NCI-H82 (cell line): ENCODE data around the gene PMPCA.

Experiments used
- DNase-seq: peaks from one replicate; lab custom pipeline; 2025; lab: John Stamatoyannopoulos, UW

Gene PMPCA

DNA sequence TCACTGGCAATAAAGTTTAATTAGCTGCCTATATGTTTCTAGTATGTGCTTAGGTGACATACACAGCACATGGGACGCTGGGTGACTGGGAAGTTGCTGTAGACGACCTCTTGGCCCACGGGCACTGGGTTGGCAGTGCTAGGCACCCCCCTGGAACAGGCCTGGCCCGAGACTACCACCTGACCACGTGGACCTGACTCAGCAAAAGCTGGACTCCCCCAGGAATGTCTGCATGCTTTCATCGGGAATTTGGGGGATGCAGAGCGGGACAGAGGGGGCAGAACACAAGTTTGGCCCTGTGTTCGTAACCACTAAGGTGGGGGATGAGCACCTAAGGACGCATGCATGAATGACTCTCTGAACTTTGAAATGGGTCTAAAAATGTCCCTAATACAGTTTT lies 45.8 kb downstream of the PMPCA start:
- no peak for DNase-seq

DNA sequence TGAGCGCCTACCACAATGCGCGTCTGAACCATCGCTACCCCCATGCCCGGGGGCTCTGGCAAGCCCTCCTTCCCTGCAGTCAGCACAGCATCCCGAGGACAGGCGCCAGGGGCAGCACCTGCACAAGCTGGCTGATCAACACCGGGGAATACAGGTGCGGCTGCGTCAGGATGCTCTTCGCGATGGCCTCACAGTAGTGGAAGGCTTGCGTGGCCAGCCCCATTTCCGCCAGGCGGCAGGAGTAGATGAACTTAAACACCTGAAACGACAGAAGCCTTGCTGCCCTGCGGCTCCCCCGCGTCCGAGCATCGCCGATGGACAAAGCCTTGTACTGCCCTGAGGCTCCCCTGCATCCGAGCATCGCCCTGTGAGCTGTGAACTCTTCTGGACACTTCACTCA lies 46.9 kb downstream of the PMPCA start:
- no peak for DNase-seq

DNA sequence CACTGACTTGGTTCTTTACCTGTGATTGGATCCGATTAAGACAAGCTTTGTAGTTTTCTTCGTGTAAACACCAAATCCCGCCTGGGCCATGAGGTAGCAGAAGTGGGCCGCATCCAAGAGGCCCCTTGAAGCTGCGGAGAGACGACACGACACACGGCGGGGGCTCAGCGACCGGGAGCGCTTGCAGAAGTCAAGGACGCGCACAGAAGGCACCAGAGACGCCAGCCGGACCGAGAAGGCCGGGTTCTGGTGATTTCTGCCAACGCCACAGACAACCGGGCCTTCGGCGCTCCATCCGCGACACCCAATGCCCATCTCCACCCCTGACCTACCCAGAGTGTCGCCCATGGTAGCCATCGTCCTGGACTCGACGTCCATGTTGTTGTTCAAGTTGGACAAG lies 49.0 kb downstream of the PMPCA start:
- no peak for DNase-seq

DNA sequence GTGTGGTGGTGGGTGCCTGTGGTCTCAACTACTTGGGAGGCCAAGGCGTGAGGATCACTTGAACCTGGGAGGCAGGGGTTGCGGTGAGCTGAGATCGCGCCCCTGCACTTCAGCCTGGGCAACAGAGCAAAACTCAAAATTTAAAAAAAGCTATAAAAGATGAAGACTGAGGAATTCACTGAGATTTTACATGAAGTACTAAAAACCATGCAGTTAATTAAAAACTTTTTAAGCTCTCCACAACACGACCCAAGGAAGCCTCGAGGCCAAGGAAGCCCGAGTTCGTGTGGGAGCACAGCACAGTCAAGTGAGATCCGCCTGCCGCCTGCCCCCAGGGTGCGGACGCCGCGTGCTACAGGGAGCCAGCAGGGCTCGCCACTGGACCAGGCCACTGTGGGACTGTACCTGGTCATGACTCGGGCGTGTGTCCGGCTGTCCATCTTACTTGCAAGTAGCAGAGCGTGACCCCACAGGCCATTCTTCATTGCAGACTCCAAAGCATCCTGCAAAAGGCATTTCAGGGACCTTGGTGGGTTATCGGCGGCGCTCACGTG lies 50.4 kb downstream of the PMPCA start:
- no peak for DNase-seq

DNA sequence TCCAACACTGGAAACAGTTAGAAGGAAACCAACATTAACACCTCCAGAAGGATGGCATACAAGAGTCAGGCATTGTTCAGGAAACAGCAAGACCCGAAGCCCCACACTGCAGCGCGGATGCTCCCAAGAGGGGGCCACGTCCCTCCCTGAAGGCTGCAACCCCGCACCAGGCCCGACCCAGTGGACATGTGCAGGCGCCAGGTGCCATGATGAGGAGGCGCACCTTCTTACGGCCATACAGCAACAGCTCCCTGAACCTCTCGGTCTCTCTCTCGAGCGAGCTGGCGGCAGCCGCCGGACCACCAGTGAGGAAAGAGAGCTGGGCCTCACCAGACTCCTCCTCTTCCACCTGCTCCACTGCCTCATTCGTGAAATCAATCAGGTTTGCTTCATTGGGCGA lies 52.2 kb downstream of the PMPCA start:
- no peak for DNase-seq

DNA sequence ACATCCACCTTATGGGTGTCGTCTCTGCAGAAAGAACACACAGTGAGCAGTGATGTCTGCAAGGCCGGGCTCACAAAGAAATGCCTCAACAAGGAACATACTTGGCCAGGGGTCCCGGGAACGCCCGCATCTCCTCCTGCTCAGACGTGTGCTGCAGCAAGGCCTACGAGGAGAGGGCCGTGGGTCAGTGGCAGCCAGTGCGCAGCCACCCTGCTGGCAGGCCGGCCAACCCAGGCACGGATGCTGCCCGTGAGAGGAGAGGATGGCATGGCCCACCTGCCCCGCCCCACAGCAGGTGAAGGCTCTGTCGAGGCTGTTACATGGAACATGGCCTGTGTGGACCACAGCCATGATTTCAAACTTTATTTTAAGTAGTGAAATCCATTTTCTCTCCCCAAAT lies 53.1 kb downstream of the PMPCA start:
- no peak for DNase-seq

DNA sequence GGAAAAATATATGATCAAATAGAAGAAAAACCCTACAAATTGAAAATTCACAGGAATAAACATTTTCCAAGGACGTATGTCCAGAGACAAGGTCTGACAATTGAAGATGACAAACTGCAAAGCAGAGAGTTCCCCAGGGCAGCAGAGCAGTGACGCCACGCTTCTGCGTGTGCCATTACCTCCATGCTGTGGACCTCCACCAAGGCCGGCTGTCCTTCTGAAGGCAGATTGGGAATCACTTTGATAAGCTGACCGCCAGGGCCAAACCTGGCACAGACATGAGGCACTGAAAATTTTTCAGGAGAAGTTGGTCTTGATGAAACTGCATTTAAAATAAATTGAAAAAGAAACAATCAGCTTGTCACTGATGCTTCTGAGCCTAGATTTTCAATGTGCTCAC lies 53.8 kb downstream of the PMPCA start:
- no peak for DNase-seq

DNA sequence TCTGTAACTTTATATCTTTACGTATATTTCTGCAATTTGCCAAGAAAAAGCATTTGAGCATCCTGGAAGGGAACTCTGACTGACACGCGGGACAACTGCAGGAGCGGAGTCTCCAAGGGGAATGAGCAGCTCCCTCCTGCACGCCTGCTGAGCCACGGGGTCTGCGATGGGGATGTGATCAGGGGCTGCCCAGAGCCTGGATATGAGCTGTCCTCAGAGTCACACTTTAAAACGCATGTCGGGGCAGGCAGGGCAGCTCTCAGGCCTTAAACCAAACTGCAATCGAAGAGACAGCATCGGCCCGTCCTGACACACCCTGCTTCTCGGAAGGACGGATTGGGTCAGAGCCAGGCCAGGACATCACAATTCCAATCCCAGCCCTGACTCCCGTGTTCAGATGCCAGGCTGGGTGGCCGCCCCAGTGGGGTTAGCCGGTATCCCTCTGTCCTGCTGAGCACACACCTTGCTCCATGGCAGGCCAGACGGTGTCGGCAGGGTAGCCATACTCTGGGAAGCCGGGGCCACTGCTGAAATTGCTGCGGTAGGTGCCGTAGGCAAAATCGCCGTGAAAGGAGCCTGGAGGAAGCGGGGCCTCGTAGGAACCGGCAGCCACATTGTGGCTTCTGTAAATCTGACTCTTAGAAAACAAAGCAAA lies 55.2 kb downstream of the PMPCA start:
- no peak for DNase-seq

DNA sequence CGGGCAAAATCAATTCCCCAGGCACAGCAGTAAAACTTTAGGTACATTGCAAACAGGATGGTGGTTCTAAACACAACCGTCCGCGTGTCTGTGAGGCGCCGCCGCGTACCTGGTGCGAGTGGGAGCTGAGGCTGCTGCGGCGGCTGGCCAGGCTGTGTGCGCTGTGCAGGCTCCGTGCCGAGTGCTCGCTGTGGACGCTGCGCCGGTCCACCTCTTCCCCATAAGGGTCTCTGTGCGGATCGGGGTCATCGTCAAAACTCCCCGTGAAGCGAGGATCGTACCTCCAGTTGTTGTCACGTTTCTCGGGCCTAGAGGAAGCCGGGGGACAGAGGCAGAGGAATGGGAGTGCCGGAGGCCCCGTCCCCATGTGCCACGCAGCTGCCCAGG lies 55.7 kb downstream of the PMPCA start:
- DNase-seq: no peak

DNA sequence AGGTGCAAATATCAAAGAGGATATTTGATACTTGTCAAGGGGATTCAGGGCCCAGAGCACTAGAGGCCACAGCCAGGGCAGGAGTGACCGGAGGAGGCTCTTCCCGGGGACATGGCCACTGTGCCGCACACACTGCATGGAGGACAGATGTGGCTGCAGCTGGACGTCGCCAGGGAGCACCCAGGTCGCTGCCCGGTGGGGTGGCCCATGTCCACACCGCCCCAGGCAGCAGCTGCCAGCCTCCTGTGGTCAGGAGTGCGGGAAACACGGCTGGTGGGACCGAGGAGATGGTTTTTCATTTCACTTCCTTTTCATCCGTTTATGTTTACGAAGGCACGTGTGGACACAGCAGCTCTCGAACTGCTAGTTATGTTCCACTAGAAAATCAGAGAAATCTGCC lies 57.3 kb downstream of the PMPCA start:
- DNase-seq: no peak

DNA sequence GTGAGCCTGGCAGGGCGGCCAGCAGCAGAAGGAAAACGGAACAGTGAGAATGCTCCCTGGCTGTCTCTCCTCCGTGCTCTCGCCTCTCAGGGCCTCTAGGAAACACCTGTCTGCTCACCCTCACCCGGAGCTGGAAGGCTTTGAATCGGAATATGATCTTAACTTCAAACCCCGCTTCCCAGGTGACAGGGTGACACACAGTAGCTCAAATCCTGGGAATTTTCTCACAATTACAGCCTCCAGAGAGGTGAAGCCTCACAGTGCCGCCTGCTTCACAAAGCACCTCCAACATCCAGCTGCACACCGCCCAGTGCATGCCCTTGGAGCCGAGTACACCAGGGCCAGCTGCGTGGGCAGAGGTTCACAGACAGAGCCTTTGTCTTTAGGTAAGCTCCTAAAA lies 59.9 kb downstream of the PMPCA start:
- DNase-seq: no peak

DNA sequence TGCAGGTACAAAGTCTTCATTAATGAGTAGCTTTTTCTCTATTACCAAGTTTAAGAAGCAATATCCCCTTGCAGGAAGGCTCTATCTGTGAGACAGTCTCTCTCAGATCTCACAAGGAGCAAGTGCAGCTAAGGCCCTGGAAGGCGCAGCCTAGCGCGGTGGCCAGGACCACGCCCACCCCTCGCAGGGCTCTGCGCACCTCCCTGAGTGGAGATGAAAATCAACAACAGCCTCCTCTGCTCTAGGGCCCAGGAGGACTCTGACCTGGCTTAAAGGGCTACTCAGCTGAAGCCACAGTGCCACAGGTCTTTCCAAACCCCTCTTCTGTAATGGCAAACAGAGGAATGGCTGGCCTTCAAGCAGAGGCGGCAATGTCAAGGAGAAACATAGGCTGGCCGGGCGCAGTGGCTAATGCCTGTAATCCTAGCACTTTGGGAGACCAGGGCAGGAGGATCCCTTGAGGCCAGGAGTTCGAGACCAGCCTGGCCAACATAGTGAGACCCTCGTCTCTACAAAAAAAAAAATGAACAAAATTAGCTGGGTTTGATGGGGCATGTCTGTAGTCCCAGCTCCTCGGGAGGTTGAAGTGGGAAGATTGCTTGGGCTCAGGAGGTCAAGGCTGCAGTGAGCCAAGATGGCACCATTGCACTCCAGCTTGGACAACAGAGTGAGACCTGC lies 60.5 kb downstream of the PMPCA start:
- no peak for DNase-seq

DNA sequence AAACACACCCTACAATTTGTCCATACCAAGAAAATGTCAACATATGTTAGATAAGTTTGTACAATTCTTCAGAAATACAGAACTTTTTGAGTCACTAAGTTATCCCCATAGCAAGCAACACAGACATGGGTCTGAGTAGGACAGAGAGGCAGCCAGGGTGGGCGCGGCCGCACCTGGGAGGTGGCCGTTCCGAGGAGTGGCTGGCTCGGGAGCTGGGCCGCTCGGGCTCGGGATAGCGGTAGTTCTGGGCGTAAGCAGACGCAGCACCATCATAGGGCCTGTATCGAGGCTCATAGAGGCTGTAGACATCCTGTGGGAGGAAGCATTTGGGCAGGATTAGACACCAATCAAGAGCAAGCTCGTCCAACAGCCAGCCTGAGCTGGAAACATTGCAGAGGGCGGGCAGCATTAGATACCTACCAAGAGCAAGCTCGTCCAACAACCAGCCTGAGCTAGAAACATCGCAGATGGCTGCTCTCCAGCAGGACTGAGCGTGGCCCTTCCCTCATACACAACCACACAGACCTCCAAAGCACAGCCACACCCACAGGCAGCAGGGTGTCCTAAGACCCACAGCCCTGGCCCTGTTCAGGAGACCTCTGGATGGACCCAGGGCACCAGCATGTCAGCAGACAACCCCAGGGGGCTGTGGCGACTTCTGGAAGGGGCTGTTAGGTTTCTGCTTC lies 61.5 kb downstream of the PMPCA start:
- no peak for DNase-seq

DNA sequence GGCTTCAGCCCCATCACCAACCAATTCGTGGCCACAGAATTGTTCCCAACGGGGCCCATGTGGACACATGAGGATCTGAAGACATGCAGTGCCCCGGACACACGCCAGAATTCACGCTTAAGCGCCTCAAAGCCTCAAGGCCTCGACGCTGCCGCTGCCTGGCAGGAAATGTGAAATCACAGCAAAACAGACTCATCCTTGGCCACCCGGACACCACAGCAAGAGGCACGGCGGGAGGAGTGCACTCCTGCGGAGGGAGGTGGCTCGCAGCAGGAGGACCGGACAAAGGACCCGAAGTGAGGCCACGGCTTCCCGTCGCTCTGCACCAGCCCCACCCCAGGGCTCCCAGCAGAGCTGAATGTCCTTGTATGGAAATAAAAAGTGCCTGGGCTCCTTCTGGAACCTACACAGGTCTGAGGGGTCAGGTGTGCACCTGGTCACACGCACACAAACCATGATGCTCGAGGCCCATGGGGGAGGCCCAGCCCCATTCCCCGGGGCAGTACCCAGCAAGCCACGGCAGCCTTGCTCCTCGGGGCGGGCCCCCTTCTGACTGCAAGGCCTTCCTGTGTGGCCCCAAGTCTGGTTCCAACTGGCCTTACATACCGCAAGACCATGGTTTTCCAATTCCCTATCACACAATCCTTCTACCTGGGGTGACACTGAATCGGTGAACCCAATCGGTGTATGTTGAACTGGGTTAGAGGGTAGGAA lies 62.3 kb downstream of the PMPCA start:
- no peak for DNase-seq

DNA sequence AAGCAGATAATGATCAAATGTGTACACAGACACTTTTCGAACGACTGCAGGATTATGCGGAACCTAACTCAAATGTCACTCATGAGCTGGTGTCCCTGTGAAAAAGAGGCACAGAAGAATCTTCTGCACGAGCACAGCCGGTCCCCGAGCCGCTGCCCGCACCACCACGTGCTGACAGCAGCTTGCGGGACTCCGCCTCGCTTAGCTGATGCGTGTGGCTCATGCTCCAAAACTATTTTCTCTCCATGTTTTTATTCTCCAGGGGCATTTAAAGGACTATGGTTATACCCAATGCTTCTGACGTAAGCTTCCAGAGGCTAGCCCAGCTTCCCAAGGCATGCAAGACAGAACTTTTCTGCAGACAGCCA lies 62.9 kb downstream of the PMPCA start:
- DNase-seq: no peak
